DOHH2 (cell line): ENCODE data around the gene MRPL54.

Experiments used
- CTCF ChIP-seq: fragments of 200-600 bp; sonication (generic); IDR thresholded peaks from one replicate; pipeline ENCODE4 v1.5.1; 2014; ENCODE audit warnings: antibody characterized with exemption, mild to moderate bottlenecking, low read depth, low read length; ENCODE audit not compliant: poor library complexity, severe bottlenecking
- EZH2phosphoT487 ChIP-seq: fragments of 200-600 bp; sonication (generic); IDR thresholded peaks from 2 replicates; pipeline ENCODE4 v1.6.1; 2017; ENCODE audit warnings: borderline replicate concordance, mild to moderate bottlenecking, antibody characterized with exemption, low read length, moderate library complexity, mixed read lengths

- no peak for TF ChIP-seq CTCF
- TF ChIP-seq EZH2phosphoT487: no peak
Measured at GRCh38 chr19:3725121-3725520, 37.4 kb upstream of the MRPL54 start.
